Pulmonary artery endothelial cell (primary cell): ENCODE measurements around the gene FEM1A. TPM values are rescaled to one million over a fixed set of nuclear protein-coding genes. Genes with fewer than 3 reads are reported as not detected.
"Not testable (repeated sequence)": the region's sequence is repeated elsewhere in the genome, so short reads cannot be mapped to it uniquely, and the experiment has no call there.

Experiments
- DNase-seq: peaks from one replicate; pipeline ENCODE4 v3.0.0-alpha.2; 2011; ENCODE audit warnings: low read depth, low spot score
- total RNA-seq: library from RNA; depleted of rRNA; stranded (reverse); fragments of >200 nt; gene quantifications from 2 replicates; pipeline ENCODE4 v1.2.3, GENCODE V29; 2014

The FEM1A gene
- total RNA-seq, 1 donor from 2014 or later: 19.2 TPM

DNA sequence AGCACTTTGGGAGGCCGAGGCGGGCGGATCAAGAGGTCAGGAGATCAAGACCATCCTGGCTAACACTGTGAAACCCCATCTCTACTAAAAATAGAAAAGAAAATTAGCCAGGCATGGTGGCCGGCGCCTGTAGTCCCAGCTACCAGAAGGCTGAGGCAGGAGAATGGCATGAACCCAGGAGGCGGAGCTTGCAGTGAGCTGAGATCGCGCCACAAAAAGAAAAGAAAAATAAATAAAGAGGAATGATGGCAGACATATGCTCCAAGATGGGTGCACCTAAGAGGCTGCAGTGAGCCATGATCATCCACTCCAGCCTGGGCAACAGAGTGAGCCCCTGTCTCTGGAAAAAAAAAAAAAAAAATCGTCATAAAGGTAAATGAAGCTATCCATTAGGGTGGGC, 54.4 kb downstream of the FEM1A start:
- not testable (repeated sequence) for DNase-seq

DNA sequence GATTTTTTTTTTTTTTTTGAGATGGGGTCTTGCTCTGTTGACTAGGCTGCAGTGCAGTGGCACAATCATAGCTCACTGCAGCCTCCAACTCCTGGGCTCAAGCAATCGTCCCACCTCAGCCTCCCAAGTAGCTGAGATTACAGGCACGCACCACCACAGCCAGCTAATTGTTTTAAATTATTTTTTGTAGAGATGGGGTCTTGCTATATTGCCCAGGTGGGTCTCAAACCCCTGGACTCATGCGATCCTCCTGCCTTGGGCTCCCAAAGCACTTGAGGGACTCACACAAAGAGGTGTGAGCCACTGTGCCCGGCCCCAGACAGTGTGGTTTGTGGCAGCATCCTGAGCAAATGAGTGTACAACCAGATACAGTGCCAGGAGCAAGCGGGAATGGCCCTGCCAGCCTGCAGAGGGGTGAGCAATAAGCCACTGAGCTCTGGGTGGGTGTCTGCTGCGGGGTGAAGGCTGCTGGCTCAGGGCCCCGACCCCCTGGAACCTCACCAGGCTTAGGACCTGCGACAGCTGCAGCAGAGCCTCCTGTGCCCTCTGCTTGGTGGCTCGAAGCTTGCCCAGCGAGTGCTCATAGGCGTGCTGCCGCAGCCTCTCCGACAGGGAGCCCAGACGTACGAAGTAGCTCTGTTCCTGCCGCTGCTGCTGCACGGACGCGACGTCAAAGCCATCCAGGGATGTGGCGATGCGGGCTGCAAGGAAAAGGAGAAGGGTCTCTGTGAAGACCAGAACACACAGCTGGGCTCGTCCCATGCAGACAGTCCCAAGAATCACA, 55.8 kb downstream of the FEM1A start:
- no peak for DNase-seq

DNA sequence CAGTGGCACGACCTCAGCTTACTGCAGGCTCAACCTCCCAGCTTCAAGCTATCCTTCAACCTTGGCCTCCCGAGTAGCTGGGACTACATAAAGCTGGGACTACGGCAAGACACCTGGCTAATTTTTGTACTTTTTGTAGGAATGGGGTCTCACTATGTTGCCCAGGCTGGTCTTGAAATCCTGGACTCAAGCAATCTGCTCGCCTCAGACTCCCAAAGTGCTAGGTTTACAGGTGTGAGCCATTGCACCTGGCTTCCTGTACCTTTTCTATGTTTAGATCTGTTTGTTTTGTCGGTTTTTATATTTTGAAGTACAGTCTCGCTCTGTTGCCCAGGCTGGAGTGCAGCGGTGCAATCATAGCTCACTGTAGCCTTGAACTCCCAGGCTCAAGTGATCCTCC, 57.5 kb downstream of the FEM1A start:
- DNase-seq: no peak

Other genes starting within 250 kb of the FEM1A start
- 92.9 and 107 TPM in 2 replicates for gene SEMA6B, start 232.1 kb upstream of the FEM1A start, total RNA-seq
- gene TNFAIP8L1, start 152.2 kb upstream of the FEM1A start, total RNA-seq: 30.5 and 40.3 TPM in 2 replicates
- gene MYDGF, start 121.4 kb upstream of the FEM1A start, total RNA-seq: 242 and 256 TPM in 2 replicates
- gene DPP9, start 67.9 kb upstream of the FEM1A start, total RNA-seq: 24.5 and 48.0 TPM in 2 replicates
- 3.7 and 4.0 TPM in 2 replicates for gene TICAM1, start 40.0 kb downstream of the FEM1A start, total RNA-seq
- 121 and 150 TPM in 2 replicates for gene PLIN3, start 75.9 kb downstream of the FEM1A start, total RNA-seq
- gene ARRDC5, start 111.2 kb downstream of the FEM1A start, total RNA-seq: not detected in 2 replicates
- 76.7 and 139 TPM in 2 replicates for gene UHRF1, start 117.8 kb downstream of the FEM1A start, total RNA-seq
- gene KDM4B, start 177.4 kb downstream of the FEM1A start, total RNA-seq: 11.7 and 13.7 TPM in 2 replicates